ENCODE measurements around the gene PTPN5.
"Not testable (repeated sequence)": the region's sequence is repeated elsewhere in the genome, so short reads cannot be mapped to it uniquely, and the experiment has no call there.

The PTPN5 gene

GRCh38 chr11:18709414-18709813, 82.2 kb downstream of the PTPN5 start:
- no peak for DNase-seq (ENCODE audit: low read depth)

GRCh38 chr11:18707811-18708340, 83.7 kb downstream of the PTPN5 start:
- DNase-seq (ENCODE audit: low read depth): no peak

DNA sequence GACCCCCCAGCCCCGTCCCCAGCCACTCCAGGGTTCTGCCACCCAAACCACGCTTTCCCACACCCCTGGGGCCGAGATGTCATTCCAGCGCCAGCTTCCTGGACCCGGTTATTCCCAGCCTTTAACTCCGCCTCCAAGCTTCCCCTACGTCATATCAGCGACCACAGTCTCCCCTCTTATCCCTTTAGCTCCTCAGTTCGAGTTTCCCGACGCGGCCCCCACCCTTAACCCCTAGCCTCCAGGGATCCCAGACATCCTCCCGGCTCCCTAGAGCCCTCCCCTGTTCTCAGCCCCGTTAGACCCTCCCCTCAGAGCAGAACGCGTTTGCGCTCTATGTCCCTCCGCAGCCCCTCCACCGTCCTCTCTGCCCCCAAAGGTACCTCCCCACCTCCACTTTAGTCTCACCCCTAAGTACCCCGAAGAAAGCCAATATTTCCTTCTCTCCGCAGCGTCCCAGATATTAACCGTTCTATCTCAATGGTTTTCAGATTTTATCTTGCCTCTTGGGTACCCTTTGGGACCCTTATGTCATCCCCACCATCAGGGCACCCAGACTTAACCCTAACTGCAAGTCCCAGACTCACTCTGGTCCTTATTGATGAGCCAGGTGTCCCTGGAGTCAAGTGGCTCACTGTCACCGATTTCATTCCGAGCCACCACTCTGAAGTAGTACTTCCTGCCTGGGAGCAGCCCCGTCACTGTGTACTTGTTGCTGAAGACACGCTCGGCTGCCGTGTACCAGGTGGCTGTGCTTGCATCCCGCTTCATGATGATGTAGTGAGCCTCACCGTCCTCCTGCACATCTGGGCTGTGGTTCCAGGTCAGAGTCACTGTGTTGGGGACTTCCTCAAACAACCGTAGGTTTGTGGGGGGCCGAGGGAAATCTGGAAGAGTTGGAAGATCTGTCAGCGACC, 85.0 kb downstream of the PTPN5 start:
- DNase-seq (ENCODE audit: low read depth): peak; percentile 20

GRCh38 chr11:18705651-18706281, 85.8 kb downstream of the PTPN5 start:
- DNase-seq (ENCODE audit: low read depth): no peak

GRCh38 chr11:18704698-18705097, 86.9 kb downstream of the PTPN5 start:
- DNase-seq (ENCODE audit: low read depth): no peak

- no peak for DNase-seq (ENCODE audit: low read depth)
These were observed 87.5 kb downstream of the PTPN5 start for GRCh38 chr11:18704045-18704645.

DNA sequence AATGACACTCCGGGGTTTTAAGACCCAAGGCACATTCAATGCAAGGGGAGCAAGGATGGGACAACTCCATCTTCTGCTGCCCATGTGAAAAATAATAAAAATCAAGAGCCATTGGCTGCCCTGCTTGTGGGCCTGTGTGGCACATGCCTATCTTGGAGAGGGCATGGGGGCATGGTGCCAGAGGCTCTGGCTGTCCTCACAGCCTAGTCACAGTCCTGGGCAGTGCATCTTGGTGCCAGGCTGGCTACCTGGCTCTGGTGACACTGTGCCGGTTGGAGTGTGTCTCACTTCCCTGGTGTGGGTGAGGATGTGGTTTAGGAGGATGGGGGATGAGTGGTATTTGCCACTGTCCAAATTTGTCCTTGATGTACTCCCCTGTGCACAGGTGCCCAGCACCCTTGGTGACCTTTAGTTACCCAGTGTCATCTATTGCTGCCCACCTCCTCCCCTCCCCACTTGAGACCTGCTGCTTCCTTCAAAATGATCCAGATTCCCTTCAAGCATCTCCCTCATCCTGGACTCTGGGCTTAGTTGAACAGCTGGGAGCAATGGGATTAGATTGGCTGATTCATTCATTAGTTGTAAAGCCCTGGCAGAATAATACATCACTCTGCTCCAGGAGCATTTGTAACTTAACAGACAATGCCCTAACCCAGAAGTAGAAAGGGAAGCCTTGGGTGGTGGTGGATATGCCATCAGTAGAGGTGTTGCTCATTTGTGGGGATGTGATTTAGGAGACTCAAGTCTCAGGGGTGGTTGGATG, 88.4 kb downstream of the PTPN5 start:
- DNase-seq (ENCODE audit: low read depth): no peak

- DNase-seq (ENCODE audit: low read depth): no peak
These were observed 89.9 kb downstream of the PTPN5 start for GRCh38 chr11:18701614-18702216.

DNA sequence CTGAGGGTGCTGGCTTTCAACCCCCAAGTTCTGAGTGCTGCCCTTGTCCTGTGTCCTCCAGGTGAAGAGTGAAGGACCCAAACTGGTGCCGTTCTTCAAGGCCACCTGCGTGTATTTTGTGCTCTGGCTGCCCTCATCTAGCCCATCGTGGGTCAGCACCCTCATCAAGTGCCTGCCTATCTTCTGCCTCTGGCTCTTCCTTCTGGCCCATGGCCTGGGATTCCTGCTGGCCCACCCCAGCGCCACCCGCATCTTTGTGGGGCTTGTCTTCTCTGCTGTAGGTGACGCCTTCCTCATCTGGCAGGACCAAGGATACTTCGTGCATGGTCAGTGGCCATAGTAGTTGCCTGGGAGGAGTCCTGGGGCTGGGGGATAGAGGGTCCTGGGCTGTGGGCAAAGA, 90.7 kb downstream of the PTPN5 start:
- DNase-seq (ENCODE audit: low read depth): no peak

DNA sequence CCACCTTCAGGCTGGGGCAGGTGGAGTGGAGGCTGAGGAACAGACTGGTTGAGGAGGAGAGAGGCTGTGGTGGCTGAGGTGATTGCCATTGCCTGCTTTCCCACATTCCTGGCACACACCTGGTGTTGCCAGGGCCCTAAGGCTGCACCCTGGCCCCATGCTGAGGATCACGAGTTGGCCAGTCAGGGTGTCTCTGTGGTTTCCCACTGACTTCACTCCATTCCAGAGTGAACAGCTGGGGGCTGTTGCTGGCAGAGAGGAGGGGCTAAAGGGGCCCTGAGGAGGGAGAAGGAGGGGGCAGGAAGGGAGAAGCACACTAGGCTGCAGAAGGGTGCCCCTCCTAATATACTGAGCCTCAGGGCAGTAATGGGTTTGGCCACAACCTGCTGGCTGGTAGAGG, 91.2 kb downstream of the PTPN5 start:
- DNase-seq (ENCODE audit: low read depth): no peak

DNA sequence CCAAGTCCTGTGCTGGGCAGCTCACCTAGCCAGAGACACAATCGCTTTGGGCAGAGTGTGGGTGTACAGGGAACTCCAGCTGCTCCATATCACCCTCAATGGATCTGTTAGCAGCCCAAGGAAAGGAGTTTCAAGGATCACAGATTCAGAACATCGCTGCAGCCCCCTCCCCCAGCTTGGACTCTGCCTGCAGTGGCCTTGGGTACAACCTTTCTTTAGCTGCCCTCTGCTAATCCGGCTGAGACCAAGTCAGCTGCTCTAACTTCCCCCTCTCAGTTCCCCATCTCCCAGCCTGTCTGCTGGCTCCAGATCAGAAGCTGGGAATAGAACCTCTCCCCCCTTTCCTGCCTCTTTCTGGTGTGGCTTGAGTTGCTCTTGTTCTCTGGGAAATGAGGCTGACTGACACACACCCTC, 91.7 kb downstream of the PTPN5 start:
- DNase-seq (ENCODE audit: low read depth): no peak

DNA sequence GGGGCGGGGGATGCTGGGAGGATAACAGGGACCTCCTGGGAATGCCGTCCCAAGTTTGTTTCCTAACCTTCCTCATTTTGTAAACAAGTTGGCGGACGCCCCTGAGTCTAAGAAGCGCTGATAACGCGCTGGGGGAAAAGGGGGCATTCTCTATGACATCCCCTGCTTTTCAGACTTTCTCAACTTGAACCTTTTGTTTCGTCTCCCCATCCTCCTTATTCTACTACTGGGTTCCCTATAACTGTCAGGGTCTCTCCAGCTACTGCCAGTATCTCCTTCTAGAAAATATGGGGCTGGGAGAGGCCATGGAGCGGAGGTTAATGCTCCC, 92.4 kb downstream of the PTPN5 start:
- DNase-seq (ENCODE audit: low read depth): no peak

GRCh38 chr11:18698341-18699268, 93.0 kb downstream of the PTPN5 start, which contains the start of gene TMEM86A:
Gene TMEM86A, plus strand, starts transcription at chr11:18698779. Its CDS starts 108 bp downstream, at chr11:18698887.
- DNase-seq (ENCODE audit: low read depth): peak; percentile 72

DNA sequence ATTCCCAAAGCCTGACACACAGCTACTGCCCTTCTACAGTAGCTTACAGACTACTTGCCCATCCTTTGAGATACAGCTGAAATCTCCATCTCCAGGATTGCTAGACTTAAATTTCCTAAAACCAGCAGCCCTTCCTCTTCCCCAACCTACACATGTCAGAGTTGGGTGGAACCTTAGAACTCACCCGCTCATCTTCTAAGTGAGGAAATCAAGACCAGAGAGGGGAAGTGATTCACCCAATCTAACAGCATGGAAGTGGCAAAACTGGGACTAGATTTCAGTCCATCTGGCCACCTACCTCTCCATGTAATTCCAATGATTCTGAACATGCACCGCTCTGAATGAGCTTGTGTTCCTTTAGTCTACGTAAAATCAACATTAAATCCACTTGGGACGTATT, 94.0 kb downstream of the PTPN5 start:
- no peak for DNase-seq (ENCODE audit: low read depth)

GRCh38 chr11:18696638-18697225, 94.9 kb downstream of the PTPN5 start:
- no peak for DNase-seq (ENCODE audit: low read depth)

GRCh38 chr11:18692941-18693760, 98.4 kb downstream of the PTPN5 start:
- no peak for DNase-seq (ENCODE audit: low read depth)

GRCh38 chr11:18691467-18692140, 100.0 kb downstream of the PTPN5 start:
- not testable (repeated sequence) for DNase-seq (ENCODE audit: low read depth)

- DNase-seq (ENCODE audit: low read depth): no peak
These were observed 107.3 kb downstream of the PTPN5 start for GRCh38 chr11:18684267-18684666.

- DNase-seq (ENCODE audit: low read depth): no peak
These were observed 109.1 kb downstream of the PTPN5 start for GRCh38 chr11:18682466-18682865.
